HG03095 (cell line): Measurements from ENCODE around the gene MCF2L.
"Not testable (repeated sequence)": the region's sequence is repeated elsewhere in the genome, so short reads cannot be mapped to it uniquely, and the experiment has no call there.

Experiments
- ATAC-seq: cut with Tn5 transposase; IDR thresholded peaks from one replicate; pipeline ENCODE4 v1.9.1; 2021; ENCODE audit warnings: moderate library complexity; ENCODE audit not compliant: unreplicated experiment

The MCF2L gene

GRCh38 chr13:113028336-113029060, 59.5 kb downstream of the MCF2L start:
- no peak for ATAC-seq

GRCh38 chr13:113029061-113029445, 60.0 kb downstream of the MCF2L start:
- ATAC-seq = no peak

- ATAC-seq = no peak
Observed at GRCh38 chr13:113029487-113030258, 60.7 kb downstream of the MCF2L start.

GRCh38 chr13:113030259-113030640, 61.2 kb downstream of the MCF2L start:
- ATAC-seq = not testable (repeated sequence)

- ATAC-seq = no peak
Observed at GRCh38 chr13:113031465-113031864, 62.5 kb downstream of the MCF2L start.

GRCh38 chr13:113032291-113032690, 63.3 kb downstream of the MCF2L start:
- no peak for ATAC-seq

GRCh38 chr13:113033054-113033850, 64.2 kb downstream of the MCF2L start:
- no peak for ATAC-seq

- ATAC-seq = no peak
Observed at GRCh38 chr13:113034451-113035212, 65.6 kb downstream of the MCF2L start.

GRCh38 chr13:113035213-113035800, 66.3 kb downstream of the MCF2L start:
- ATAC-seq = no peak

- ATAC-seq = no peak
Observed at GRCh38 chr13:113036401-113036800, 67.4 kb downstream of the MCF2L start.

GRCh38 chr13:113040031-113040430, 71.0 kb downstream of the MCF2L start:
- ATAC-seq = no peak

- ATAC-seq = no peak
Observed at GRCh38 chr13:113040597-113041292, 71.7 kb downstream of the MCF2L start.

- ATAC-seq = no peak
Observed at GRCh38 chr13:113041293-113041690, 72.3 kb downstream of the MCF2L start.

- ATAC-seq = no peak
Observed at GRCh38 chr13:113041896-113042295, 72.9 kb downstream of the MCF2L start.

- ATAC-seq = no peak
Observed at GRCh38 chr13:113042456-113042855, 73.4 kb downstream of the MCF2L start.

- no peak for ATAC-seq
Observed at GRCh38 chr13:113043001-113043630, 74.1 kb downstream of the MCF2L start.

- no peak for ATAC-seq
Observed at GRCh38 chr13:113043931-113044330, 74.9 kb downstream of the MCF2L start.

- ATAC-seq = no peak
Observed at GRCh38 chr13:113044391-113045114, 75.5 kb downstream of the MCF2L start.
